ENCODE data around the gene KCNJ16. TPM values are rescaled to one million over a fixed set of nuclear protein-coding genes. Genes with fewer than 3 reads are reported as not detected.

The KCNJ16 gene
- total RNA-seq, 2 experiments from 2014 or later = not detected

- Mint-ChIP-seq H3K9me3 (peaks cover 6% of the 10 kb centered on the region), H3K36me3 (ENCODE audit: low read depth) (no peaks in the 10 kb centered on the region), H3K27ac (no peak overlapping the region), H3K4me3 (no peak overlapping the region), H3K27me3 (ENCODE audit: low read depth) (peaks cover 8% of the 10 kb centered on the region), H3K4me1 (ENCODE audit: low read depth) (no peaks in the 10 kb centered on the region)
- intact Hi-C loops (cut with micrococcal nuclease) = no loop called here
- DNase-seq = no peak
- CTCF ChIA-PET = interaction anchor here (0.6 kb wide), 1 partner anchor 1251 kb away, joined by 3 read pairs; no protein-coding TSS in a partner anchor
These were observed 48.2 kb downstream of the KCNJ16 start for GRCh38 chr17:70123193-70123592.

GRCh38 chr17:70124723-70125122, 49.7 kb downstream of the KCNJ16 start:
- peaks cover 4% of the 10 kb centered on the region for H3K27me3 Mint-ChIP-seq (ENCODE audit: low read depth)
- CTCF ChIA-PET = no interaction called here
- DNase-seq = no peak
- H3K4me3 Mint-ChIP-seq = no peak overlapping the region
- H3K9me3 Mint-ChIP-seq = peaks cover 4% of the 10 kb centered on the region
- intact Hi-C loops (cut with micrococcal nuclease) = no loop called here
- no peaks in the 10 kb centered on the region for H3K36me3 Mint-ChIP-seq (ENCODE audit: low read depth)
- no peaks in the 10 kb centered on the region for H3K4me1 Mint-ChIP-seq (ENCODE audit: low read depth)
- no peak overlapping the region for H3K27ac Mint-ChIP-seq

- Mint-ChIP-seq H3K4me3 (no peak overlapping the region), H3K36me3 (ENCODE audit: low read depth) (no peaks in the 10 kb centered on the region), H3K27ac (no peak overlapping the region), H3K27me3 (ENCODE audit: low read depth) (peaks cover 4% of the 10 kb centered on the region), H3K9me3 (no peaks in the 10 kb centered on the region), H3K4me1 (ENCODE audit: low read depth) (no peaks in the 10 kb centered on the region)
- CTCF ChIA-PET = interaction anchor here (0.7 kb wide), 1 partner anchor 23 kb away, joined by 3 read pairs; no protein-coding TSS in a partner anchor
- intact Hi-C loops (cut with micrococcal nuclease) = no loop called here
- no peak for DNase-seq
These were observed 52.3 kb downstream of the KCNJ16 start for GRCh38 chr17:70127221-70127873.

- H3K9me3 Mint-ChIP-seq = no peaks in the 10 kb centered on the region
- H3K27ac Mint-ChIP-seq = no peak overlapping the region
- CTCF ChIA-PET = no interaction called here
- H3K27me3 Mint-ChIP-seq (ENCODE audit: low read depth) = no peaks in the 10 kb centered on the region
- H3K4me3 Mint-ChIP-seq = no peak overlapping the region
- no peaks in the 10 kb centered on the region for H3K4me1 Mint-ChIP-seq (ENCODE audit: low read depth)
- DNase-seq = no peak
- H3K36me3 Mint-ChIP-seq (ENCODE audit: low read depth) = no peaks in the 10 kb centered on the region
- intact Hi-C loops (cut with micrococcal nuclease) = no loop called here
These were observed 53.8 kb downstream of the KCNJ16 start for GRCh38 chr17:70128727-70129238.

- Mint-ChIP-seq H3K27me3 (ENCODE audit: low read depth) (no peaks in the 10 kb centered on the region), H3K4me1 (ENCODE audit: low read depth) (no peaks in the 10 kb centered on the region), H3K36me3 (ENCODE audit: low read depth) (no peaks in the 10 kb centered on the region), H3K4me3 (no peak overlapping the region), H3K9me3 (no peaks in the 10 kb centered on the region), H3K27ac (no peak overlapping the region)
- intact Hi-C loops (cut with micrococcal nuclease) = no loop called here
- CTCF ChIA-PET = no interaction called here
- no peak for DNase-seq
These were observed 55.3 kb downstream of the KCNJ16 start for GRCh38 chr17:70130289-70130688.

GRCh38 chr17:70132505-70132904, 57.5 kb downstream of the KCNJ16 start:
- no peaks in the 10 kb centered on the region for H3K36me3 Mint-ChIP-seq (ENCODE audit: low read depth)
- peaks cover 9% of the 10 kb centered on the region for H3K4me1 Mint-ChIP-seq (ENCODE audit: low read depth)
- intact Hi-C loops (cut with micrococcal nuclease) = no loop called here
- no peaks in the 10 kb centered on the region for H3K9me3 Mint-ChIP-seq
- no peaks in the 10 kb centered on the region for H3K27me3 Mint-ChIP-seq (ENCODE audit: low read depth)
- H3K27ac Mint-ChIP-seq = no peak overlapping the region
- no peak for DNase-seq
- H3K4me3 Mint-ChIP-seq = no peak overlapping the region
- CTCF ChIA-PET = interaction anchor here (0.5 kb wide), 1 partner anchor 737 kb away, joined by 4 read pairs; no protein-coding TSS in a partner anchor

GRCh38 chr17:70134042-70134441, 59.0 kb downstream of the KCNJ16 start:
- CTCF ChIA-PET = no interaction called here

GRCh38 chr17:70134777-70135176, 59.8 kb downstream of the KCNJ16 start:
- H3K9me3 Mint-ChIP-seq = no peaks in the 10 kb centered on the region
- no peak for DNase-seq
- no peak overlapping the region for H3K4me3 Mint-ChIP-seq
- H3K4me1 Mint-ChIP-seq (ENCODE audit: low read depth) = peaks cover 18% of the 10 kb centered on the region
- no peaks in the 10 kb centered on the region for H3K27me3 Mint-ChIP-seq (ENCODE audit: low read depth)
- CTCF ChIA-PET = interaction anchor here (0.6 kb wide), 1 partner anchor 566 kb away, joined by 4 read pairs; no protein-coding TSS in a partner anchor
- H3K36me3 Mint-ChIP-seq (ENCODE audit: low read depth) = no peaks in the 10 kb centered on the region
- intact Hi-C loops (cut with micrococcal nuclease) = loop anchor here (5.0 kb wide), 3 partner anchors 97 to 717 kb away; no protein-coding TSS in a partner anchor
- H3K27ac Mint-ChIP-seq = no peak overlapping the region

More at GRCh38 chr17:70134042-70134441, 59.0 kb downstream of the KCNJ16 start:
- Mint-ChIP-seq H3K27ac (no peak overlapping the region), H3K4me3 (no peak overlapping the region), H3K4me1 (ENCODE audit: low read depth) (peaks cover 18% of the 10 kb centered on the region), H3K36me3 (ENCODE audit: low read depth) (no peaks in the 10 kb centered on the region), H3K9me3 (no peaks in the 10 kb centered on the region), H3K27me3 (ENCODE audit: low read depth) (no peaks in the 10 kb centered on the region)
- intact Hi-C loops (cut with micrococcal nuclease) = no loop called here
- DNase-seq = no peak

GRCh38 chr17:70136131-70136530, 61.1 kb downstream of the KCNJ16 start:
- Mint-ChIP-seq H3K27me3 (ENCODE audit: low read depth) (no peaks in the 10 kb centered on the region), H3K4me3 (no peak overlapping the region), H3K4me1 (ENCODE audit: low read depth) (peaks cover 18% of the 10 kb centered on the region), H3K9me3 (no peaks in the 10 kb centered on the region), H3K36me3 (ENCODE audit: low read depth) (no peaks in the 10 kb centered on the region), H3K27ac (no peak overlapping the region)
- CTCF ChIA-PET = interaction anchor here (0.6 to 0.8 kb wide), 3 partner anchors 24 to 113 kb away, joined by 3 to 5 read pairs (median 4); no protein-coding TSS in a partner anchor
- DNase-seq = no peak
- intact Hi-C loops (cut with micrococcal nuclease) = loop anchor here (2.0 to 5.0 kb wide), 6 partner anchors 99 to 809 kb away; partner anchors contain the start of gene ABCA5

GRCh38 chr17:70137451-70138230, 62.6 kb downstream of the KCNJ16 start:
- no peak overlapping the region for H3K27ac Mint-ChIP-seq
- no peaks in the 10 kb centered on the region for H3K36me3 Mint-ChIP-seq (ENCODE audit: low read depth)
- CTCF ChIA-PET = interaction anchor here (0.6 to 0.7 kb wide), 2 partner anchors 74 to 273 kb away, joined by 3 to 4 read pairs; no protein-coding TSS in a partner anchor
- no peak overlapping the region for H3K4me3 Mint-ChIP-seq
- no peaks in the 10 kb centered on the region for H3K9me3 Mint-ChIP-seq
- peak; percentile 59 for DNase-seq
- intact Hi-C loops (cut with micrococcal nuclease) = loop anchor here (2.0 to 5.0 kb wide), 6 partner anchors 100 to 811 kb away; partner anchors contain the start of gene ABCA5
- no peaks in the 10 kb centered on the region for H3K27me3 Mint-ChIP-seq (ENCODE audit: low read depth)
- H3K4me1 Mint-ChIP-seq (ENCODE audit: low read depth) = peaks cover 18% of the 10 kb centered on the region

- DNase-seq = no peak
- intact Hi-C loops (cut with micrococcal nuclease) = loop anchor here (5.0 kb wide), 3 partner anchors 101 to 721 kb away; no protein-coding TSS in a partner anchor
- Mint-ChIP-seq H3K27ac (no peak overlapping the region), H3K9me3 (no peaks in the 10 kb centered on the region), H3K36me3 (ENCODE audit: low read depth) (no peaks in the 10 kb centered on the region), H3K4me1 (ENCODE audit: low read depth) (peaks cover 18% of the 10 kb centered on the region), H3K4me3 (no peak overlapping the region), H3K27me3 (ENCODE audit: low read depth) (no peaks in the 10 kb centered on the region)
- CTCF ChIA-PET = interaction anchor here (0.7 kb wide), 1 partner anchor 74 kb away, joined by 3 read pairs; no protein-coding TSS in a partner anchor
These were observed 63.4 kb downstream of the KCNJ16 start for GRCh38 chr17:70138291-70138865.
